ENCODE measurements around the gene RIC8A.
"Not testable (repeated sequence)": the region's sequence is repeated elsewhere in the genome, so short reads cannot be mapped to it uniquely, and the experiment has no call there.

Gene RIC8A

DNA sequence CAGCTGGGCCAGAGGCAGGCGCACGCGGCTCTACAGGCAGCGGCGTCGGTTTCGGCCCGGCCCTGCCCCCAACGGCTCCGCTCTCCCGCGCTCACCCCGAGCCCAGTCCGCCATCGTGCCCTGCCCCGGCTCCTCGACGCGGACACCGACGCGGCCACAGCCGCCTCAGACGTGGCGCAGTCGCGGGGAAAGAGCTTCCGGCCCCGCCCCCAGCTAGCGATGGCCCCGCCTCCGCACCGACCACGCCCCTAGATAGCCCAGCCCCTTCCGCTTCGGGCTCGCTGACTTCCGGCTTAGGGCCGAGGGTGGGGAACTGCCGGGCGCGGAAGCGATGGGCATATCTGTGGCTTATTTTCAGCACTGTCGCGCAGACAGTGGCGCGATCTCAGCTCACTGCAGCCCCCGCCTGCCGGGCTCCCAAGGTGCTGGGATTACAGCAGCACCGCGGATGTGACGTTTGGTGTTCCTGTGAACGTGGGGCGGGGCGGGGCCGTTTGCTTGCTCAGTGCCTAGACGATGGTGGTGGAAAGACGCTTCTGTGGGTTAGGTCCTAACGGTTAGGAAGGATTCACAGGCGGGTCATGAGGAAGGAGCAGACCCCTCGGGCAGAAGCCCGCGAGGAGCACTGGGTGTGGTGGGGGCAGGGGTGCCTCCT is at the start of gene RIC8A, which contains the start of gene BET1L:
TSS of gene RIC8A (plus strand) at position 501 of the 655 bp plus-strand sequence. CDS start 1,147 bp downstream, outside the sequence.
TSS of gene BET1L (minus strand) at position 192 of the 655 bp plus-strand sequence. CDS start at position 114, 78 bp downstream.
- in situ Hi-C loops (cut with MboI; ENCODE audit: low sequenced_read_pairs) = no loop called here

DNA sequence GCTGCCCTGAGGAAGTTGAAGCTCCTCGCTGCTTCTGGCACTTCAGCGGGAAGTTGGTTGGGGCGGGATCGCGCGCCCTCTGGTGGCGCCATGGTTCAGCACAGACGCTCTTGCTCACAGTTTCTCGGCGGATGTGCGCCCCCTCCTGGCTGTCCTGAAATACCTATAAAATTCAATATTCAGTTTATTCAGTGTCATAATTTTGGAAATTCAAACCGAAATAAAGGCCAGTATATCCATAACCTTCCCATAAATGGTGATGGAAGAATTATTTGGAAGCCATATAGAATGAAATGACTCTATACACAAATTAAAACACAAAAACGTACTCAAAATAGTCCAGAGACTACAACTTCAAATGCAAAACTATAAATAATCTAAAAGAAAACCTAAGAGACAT is 27.3 kb upstream of the RIC8A start:
- in situ Hi-C loops (cut with MboI; ENCODE audit: low sequenced_read_pairs) = not testable (repeated sequence)

DNA sequence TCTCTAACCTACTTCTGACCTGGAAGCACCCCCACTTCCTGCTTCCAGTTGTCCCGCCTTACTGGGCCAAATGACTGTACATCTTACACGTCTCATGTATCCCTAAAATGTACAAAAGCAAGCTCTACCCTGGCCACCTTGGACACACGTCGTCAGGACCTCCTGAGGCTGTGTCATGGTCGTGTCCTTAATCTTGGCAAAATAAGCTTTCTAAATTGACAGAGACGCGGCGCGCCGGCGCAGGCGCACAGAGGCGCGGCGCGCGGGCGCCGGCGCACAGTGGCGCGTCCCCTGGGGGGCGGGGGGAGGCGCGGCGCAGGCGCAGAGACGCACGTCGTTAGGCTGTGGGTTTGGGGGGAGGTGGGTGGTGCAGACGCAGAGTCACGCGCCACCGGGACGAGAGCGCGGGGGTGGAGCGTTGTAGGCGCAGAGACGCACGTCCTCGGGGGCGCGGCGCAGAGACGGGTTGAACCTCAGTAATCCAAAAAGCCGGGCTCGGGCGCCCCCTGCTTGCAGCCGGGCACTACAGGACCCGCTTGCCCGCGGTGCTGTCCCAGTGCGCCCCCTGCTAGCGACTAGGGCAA is 18.2 kb upstream of the RIC8A start:
- in situ Hi-C loops (cut with MboI; ENCODE audit: low sequenced_read_pairs) = not testable (repeated sequence)

DNA sequence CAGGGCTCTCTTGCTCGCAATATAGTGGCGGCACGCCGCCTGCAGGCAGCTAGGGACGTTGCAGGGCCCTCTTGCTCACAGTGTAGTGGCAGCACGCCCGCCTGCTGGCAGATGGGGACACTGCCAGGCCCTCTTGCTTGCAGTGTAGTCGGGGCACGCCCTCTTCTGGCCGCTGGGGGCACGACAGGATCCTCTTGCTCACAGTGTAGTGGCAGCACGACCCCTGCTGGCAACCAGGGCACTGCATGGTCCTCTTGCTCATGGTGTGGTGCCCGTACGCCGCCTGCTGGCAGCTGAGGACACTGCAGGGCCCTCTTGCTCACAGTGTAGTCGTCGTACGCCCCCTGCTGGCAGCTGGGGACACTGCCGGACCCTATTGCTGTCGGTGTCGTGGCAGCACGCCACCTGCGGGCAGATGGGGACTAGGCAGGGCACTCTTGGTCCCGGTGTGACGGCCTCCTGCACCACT is 17.6 kb upstream of the RIC8A start:
- in situ Hi-C loops (cut with MboI; ENCODE audit: low sequenced_read_pairs) = not testable (repeated sequence)

DNA sequence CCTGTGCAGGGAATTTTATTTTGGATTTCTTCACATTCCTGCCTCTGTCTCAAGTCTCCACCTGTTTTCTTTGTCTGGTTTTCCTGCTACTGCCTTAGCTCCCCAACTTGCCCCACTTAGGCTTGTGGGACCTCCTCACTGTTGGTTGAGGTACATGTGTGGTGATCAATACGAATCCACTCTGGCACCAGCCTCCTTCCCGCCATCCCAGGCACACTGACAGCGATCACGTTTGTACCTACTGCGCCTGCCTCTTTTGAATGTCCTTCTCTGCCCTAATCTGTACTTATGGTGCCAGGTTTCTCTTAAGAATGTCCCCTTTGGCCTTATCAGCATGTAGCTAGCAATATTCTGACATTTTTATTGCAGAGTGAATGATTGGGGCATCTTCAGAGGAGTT is 17.0 kb upstream of the RIC8A start:
- in situ Hi-C loops (cut with MboI; ENCODE audit: low sequenced_read_pairs) = not testable (repeated sequence)

DNA sequence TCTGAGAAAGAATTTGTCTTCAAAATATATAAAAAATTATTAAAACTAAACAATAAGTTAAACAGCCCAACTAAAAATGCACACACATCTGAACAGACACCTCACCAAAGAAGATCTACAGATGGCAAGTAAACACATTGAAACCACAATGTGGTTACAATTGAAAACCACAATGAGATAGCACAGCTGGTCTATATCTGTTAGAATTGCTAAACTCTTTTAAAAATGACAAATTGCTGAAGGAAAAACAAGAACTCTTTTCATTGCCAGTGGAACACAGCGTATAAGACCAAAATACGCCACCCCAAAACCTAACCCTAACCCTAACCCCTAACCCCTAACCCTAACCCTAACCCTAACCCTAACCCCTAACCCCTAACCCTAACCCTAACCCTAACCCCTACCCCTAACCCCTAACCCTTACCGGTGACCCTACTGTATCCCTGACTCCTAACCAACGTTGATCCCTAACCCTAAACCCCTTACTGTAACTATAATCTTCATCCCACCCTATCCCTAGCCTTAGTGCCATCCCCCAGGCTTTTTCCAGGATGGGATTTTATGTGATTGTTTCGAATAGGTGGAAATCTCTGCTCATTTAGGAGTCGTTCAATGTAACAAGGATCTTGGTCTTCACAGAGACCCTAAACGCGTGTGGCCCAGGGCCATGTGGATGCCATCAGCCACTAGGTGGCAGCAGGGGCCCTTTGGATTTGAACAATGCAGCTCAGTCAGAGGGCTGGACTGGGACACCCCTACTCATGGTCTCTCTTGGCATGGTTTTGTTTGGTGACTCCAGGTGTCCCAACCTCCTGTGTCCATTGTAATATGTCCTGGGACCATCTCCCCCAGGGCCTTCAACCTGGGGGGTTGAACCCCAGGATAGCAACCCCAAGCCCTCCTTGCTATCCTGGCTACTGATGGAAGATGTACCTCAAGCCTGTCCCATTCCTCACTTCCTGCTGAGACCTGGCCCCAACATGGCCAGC is 15.7 kb upstream of the RIC8A start:
- in situ Hi-C loops (cut with MboI; ENCODE audit: low sequenced_read_pairs) = not testable (repeated sequence)

DNA sequence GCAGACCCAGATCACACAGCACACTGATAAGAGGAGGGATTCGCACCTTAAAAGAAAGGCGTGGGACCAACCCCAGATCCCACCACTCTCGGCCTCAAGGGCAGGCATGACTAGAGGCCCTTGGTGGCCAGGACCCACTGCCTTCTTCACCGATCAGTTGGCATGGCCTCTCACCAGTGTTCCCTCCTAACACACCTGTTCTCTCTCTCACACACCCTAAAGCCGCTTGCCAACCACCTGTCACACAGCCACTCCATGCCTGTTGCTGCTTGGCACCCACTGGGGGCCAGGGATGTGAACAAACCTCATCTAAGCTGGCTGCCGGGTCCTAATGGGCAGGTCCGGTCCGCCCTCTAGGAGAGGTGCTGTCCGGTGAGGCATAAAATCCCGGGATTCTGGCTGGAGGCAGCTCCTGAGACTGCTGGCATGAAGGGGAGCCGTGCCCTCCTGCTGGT is 14.8 kb upstream of the RIC8A start, which contains the start of gene SCGB1C1:
TSS of gene SCGB1C1 (plus strand) at position 405 of the 455 bp plus-strand sequence. CDS start at position 427, 22 bp downstream.
- in situ Hi-C loops (cut with MboI; ENCODE audit: low sequenced_read_pairs) = not testable (repeated sequence)

DNA sequence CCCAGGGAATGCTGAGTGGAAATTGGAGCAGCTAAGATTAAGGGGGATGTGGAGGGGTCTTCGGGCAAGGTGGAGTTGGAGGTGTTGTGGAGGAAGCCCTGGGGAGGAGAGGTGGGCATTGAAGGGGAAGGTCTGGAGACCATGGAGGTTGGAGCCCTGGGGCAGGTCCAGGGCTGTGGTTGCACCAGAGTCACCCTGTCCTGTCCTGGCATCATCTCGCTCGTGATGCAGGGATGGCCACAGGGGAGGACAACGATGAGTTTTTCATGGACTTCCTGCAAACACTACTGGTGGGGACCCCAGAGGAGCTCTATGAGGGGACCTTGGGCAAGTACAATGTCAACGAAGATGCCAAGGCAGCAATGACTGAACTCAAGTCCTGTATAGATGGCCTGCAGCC is 14.0 kb upstream of the RIC8A start:
- in situ Hi-C loops (cut with MboI; ENCODE audit: low sequenced_read_pairs) = not testable (repeated sequence)

DNA sequence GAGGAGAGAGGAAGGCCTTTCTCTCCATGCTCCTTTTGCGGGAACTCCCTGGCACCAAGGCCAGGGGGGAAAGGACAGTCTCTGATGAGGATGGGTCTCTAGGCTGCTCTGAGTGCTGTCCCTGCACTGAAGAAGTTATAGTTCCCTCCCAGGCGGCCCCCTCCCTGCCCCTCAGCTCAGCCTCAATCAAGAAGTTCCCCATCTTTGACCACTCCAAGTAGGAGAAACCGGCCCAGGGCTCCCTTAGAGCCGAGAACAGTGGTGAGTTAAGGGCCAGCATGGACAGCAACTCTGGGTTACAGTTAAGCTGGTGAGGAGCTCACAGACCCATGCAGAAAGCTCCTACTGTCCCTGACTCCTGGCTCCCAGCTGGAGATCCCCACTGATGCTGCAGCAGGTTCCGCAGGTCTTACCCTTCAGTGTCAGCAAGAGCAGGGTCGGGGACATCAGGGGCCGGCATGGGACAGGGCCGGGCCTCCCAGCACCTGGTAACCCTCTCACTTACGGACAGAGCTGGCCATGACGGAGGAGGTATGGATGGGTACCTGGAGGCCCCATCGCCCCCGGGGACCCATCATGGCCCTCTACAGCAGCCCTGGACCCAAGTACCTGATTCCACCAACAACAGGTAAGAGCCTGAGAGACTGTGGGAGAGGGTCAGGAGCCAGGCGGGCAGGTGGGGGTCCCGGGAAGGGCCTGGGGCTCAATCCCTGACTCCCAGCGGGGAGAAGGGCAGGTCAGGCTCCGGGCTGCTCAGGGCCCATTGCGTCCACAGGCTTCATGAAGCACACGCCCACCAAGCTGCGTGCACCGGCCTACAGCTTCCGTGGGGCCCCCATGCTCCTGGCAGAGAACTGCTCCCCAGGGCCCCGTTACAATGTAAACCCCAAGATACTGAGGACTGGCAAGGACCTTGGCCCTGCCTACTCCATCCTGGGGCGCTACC is 10.4 kb upstream of the RIC8A start:
- in situ Hi-C loops (cut with MboI; ENCODE audit: low sequenced_read_pairs) = no loop called here

DNA sequence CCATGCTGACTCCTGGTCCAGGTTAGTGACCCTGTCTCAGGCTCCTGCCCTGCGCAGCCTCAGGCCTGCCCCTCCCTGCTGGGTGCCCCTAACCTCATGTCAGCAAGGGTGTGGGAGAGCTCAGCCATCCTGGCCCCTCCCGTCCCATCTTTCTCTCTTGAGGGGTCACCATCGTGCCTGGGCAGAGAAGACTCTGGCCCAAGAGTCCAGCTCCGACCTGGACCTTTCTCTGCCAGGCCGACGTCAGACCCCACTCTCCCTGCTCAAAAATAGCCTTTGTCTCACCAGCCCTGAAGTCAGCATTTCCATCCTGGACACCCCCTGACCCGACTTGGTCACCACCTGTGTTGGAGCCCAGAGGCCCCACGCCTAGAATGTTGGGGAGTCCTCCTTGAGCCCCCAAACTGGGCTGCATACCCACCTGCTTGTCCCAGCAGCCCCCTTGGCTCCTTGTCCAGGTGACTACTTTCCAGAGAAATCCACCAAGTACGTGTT is 9.7 kb upstream of the RIC8A start:
- in situ Hi-C loops (cut with MboI; ENCODE audit: low sequenced_read_pairs) = no loop called here

DNA sequence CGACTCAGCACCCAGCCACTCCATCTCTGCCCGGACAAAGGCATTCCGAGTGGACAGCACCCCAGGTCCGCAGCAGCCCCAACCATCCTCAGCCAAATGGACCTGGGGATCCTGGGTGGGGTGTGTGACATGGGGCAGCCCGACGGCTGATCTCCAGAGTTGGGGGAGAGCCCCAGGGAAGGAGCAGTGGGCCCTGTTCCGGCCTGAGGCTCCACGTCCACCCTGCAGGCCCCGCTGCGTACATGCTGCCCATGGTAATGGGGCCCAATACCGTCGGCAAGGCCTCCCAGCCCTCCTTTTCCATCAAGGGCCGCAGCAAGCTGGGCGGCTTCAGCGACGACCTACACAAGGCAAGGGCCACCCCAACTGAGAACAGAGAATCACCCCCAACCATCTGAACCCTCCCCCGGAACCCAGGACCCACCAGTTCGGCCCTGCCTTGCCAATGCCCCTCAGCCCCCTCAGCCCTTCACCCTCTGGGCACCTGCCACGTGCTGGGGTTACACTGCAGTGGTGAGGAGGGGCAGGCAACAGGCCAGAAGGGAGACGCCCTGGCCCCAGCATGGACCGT is 9.2 kb upstream of the RIC8A start:
- in situ Hi-C loops (cut with MboI; ENCODE audit: low sequenced_read_pairs) = no loop called here

DNA sequence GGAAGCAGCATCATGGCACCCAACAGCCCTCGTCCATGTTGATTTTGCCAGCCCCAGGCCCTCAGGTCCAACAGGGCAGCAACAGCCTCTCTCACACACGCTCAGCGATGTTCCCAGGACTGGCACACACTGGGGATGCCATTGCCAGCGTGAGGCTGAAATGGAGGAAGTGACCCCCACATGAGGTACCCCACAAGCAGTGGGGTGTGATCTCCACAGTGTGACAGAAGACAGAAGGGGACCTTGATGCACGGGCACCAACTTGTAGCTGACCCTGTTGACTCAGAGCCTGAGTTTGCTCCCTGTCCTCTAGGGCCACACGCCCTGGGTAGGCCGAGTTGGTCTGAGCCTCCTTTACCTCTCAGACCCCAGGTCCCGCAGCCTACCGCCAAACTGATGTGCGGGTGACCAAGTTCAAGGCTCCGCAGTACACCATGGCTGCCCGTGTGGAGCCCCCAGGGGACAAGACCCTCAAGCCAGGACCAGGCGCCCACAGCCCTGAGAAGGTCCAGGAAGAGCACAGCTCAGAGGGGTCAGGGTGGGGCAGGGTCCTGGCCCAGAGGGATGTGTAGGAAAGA is 8.4 kb upstream of the RIC8A start:
- in situ Hi-C loops (cut with MboI; ENCODE audit: low sequenced_read_pairs) = no loop called here

DNA sequence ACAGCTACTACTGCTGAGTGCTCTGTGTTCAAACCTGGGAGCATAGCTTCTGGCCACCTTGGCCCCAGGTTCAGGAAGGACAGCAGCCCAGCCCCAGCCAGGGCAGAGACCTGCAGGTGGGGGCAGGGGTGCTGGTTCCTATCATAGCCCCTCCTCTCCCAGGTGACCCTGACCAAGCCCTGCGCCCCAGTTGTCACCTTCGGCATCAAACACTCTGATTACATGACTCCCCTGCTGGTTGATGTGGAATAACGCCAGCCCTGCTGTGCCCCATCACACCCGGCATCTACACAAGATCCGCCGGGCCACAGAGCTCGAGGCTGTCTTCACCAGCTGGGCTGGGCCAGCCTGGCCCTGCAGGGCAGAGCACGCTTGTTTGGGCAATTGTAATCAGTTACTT is 7.7 kb upstream of the RIC8A start:
- in situ Hi-C loops (cut with MboI; ENCODE audit: low sequenced_read_pairs) = no loop called here

DNA sequence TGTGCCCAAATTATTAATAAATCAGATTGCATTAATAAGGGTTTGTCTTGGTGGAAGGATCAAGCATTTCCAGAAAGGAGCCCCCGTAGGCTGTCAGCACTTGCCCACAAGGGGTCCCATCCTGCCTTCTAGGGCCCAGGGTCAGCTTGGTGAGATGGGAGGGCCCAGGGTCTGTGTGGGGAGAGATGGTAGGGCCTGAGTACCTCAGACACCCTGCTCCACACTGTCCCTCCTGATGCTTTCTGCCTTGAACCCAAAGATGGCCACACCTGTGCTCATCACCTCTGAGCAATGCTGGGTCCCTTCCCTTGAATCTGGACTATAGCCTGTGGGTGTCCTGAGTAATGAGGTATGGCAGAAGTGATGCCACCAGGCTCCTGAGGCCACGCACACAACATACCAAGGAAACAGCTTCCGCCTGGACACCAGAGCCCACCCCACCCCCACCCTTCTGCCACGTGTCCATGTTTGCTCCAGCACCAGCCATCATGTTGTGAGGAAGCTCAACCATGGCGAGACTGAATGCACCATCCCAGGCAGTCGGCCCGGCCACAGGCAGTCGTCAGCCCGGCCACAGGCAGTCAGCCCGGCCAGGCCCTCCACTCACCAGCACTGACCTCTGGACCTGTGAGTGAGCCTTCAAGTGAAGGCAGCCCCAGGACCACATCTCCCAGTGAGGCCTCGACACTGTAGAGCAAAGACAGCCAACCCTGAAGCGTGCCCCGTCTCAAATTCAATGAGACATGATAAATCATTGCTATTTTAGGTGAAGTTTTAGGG is 7.1 kb upstream of the RIC8A start:
- in situ Hi-C loops (cut with MboI; ENCODE audit: low sequenced_read_pairs) = no loop called here

DNA sequence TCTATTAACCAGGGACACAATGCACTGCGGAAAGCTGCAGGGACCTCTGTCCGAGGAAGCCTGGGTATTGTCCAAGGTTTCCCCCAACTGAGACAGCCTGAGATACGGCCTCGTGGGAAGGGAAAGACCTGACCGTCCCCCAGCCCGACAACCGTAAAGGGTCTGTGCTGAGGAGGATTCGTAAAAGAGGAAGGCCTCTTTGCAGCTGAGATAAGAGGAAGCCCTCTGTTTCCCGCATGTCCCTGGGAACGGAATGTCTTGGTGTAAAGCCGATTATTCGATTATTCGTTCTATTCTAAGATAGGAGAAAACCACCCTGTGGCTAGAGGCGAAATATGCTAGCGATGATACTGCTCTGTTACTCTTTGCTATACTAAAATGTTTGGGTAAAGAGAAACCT is 5.5 kb upstream of the RIC8A start:
- in situ Hi-C loops (cut with MboI; ENCODE audit: low sequenced_read_pairs) = no loop called here

DNA sequence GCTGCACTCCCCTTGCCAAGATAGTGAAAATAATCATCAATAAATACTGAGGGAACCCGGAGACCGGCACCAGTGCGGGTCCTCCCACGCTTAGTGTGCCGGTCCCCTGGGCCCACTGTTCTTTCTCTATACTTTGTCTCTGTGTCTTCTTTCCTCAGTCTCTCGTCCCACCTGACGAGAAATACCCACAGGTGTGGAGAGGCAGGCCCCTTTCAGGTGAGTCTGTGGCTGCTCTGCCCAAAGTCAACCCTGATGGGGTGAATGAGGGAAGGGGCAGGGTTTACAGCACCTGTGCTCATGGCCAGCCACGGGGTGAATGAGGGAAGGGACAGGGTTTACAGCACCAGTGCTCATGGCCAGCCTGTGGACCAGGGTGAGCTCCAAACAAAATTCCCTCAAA is 5.0 kb upstream of the RIC8A start:
- in situ Hi-C loops (cut with MboI; ENCODE audit: low sequenced_read_pairs) = no loop called here

DNA sequence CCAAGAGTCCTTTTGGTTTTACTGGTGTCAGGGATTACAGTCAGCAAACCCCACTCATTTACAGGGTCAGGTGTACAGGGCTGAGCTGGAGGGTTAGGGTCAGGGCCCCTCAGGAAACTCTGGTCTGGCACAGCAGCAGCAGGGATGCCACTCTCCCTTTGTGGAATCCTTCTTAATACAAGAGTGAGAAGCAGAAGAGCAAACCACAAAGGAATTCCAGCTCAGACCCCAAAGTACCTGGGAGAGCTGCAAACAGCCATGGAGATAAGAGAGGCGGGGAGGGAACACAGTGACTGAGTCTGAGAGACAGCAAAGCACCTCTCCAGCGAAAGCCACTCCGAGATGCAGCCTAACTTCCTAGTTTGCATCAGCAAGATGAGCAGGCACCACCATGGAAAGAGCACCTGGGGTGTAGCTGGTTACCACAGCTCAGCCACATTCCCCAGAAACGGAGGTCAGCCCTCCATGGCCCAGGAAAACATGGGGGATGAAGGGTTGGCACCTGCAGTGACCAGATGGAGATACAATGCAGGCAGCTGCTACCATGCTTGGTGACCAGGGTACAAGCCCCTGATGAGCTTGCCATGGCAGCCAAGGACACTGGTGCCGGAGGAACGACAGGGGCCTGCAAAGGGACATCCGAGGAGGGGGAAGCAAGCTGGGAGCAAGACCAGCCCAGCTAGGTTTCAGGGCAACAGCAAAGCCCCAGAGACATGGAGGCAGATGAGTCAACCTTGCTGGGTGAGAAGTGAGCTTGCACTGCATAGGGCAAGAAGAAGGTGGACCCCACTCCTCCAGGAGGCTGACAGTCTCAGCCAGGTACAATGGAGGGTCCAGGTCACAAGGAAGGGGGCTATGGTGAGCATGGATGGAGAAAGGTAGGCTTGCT is 4.2 kb upstream of the RIC8A start:
- in situ Hi-C loops (cut with MboI; ENCODE audit: low sequenced_read_pairs) = no loop called here
